ENCODE measurements around the gene SYTL2.

SYTL2 gene

DNA sequence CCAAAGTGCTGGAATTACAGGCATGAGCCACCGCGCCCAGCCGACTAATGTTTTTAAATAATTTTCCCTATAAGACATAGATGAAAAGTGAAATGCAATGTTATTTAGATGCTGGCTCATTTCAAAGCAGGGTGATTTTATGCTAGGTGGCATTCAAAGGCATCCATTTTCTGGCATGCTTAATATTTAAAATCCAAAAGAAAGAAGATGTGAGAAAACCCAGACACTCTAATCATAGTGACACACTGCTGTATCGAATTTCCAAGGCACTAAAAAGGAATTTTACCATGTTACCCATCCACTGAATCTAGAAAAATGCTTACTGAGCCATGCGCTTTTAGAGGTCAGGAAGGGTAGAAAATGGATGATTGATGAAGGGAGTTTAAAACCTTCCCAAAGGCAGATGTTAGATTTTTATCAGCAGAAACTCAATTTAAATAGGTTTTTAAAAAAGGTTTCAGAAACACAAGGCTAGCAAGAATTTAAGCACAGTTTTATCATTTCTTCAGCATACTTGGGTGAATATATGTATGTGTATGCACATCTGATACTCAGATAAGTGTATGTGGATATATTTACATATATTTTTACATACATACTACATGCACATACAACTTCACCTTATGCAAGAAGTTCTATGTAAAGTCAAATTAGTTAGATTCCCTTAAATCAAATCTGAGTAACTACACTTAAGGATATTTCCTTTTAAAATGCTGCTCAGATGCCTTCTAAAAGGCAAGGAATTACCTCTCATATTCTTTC, 100.8 kb downstream of the SYTL2 start:
- in situ Hi-C loops (cut with HindIII; ENCODE audit: low sequenced_read_pairs), result no loop called here
- no peak for DNase-seq (ENCODE audit: low read depth)
- H3K4me3 ChIP-seq (ENCODE audit: low read depth, low read length), result no peak overlapping the region
- TF ChIP-seq, protein P1, sequence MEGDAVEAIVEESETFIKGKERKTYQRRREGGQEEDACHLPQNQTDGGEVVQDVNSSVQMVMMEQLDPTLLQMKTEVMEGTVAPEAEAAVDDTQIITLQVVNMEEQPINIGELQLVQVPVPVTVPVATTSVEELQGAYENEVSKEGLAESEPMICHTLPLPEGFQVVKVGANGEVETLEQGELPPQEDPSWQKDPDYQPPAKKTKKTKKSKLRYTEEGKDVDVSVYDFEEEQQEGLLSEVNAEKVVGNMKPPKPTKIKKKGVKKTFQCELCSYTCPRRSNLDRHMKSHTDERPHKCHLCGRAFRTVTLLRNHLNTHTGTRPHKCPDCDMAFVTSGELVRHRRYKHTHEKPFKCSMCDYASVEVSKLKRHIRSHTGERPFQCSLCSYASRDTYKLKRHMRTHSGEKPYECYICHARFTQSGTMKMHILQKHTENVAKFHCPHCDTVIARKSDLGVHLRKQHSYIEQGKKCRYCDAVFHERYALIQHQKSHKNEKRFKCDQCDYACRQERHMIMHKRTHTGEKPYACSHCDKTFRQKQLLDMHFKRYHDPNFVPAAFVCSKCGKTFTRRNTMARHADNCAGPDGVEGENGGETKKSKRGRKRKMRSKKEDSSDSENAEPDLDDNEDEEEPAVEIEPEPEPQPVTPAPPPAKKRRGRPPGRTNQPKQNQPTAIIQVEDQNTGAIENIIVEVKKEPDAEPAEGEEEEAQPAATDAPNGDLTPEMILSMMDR (IDR thresholded peaks at IDR 0.05; ENCODE audit: low read depth, low read length, missing control alignments), result no peak

DNA sequence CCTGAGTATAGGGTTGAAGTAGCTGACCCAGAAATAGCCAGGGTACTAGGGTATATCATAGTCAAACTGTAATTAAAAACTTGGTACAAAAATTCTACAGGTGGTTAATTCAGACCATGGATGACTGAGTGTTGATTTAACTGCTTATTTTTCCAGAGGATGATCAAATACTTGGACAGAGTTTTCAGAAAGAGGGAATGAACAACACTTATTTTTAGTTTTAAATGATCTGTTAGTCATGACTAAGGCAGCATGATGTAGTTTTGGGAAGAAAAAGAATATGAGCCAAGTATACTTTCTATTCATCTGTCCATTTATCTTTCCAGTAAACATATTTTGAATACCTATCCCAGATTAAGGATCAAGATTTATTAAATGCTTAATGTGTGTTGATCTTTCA, 105.1 kb downstream of the SYTL2 start:
- in situ Hi-C loops (cut with HindIII; ENCODE audit: low sequenced_read_pairs), result no loop called here
- TF ChIP-seq, protein P1 (IDR thresholded peaks at IDR 0.05; ENCODE audit: low read depth, low read length, missing control alignments), result no peak
- no peak overlapping the region for H3K4me3 ChIP-seq (ENCODE audit: low read depth, low read length)
- DNase-seq (ENCODE audit: low read depth), result no peak

DNA sequence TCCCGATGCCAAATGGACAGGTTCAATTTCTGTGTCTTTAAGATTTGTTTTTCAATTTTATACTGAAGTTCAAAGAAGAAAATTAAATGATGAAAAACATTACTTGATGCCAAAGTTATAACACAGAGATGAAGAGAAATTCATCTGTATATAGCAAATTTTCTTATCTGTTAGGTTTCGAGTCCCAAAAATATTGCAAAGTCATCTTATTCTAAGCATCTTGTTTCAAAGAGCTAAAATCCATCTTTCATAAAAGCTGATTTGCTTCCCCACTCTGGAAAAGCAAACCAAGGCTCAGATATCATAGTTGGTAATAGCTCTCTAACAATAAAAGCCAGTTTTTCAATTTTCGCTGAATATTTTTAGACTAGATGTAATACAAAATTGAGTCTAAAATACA, 106.0 kb downstream of the SYTL2 start:
- TF ChIP-seq, protein P1 (IDR thresholded peaks at IDR 0.05; ENCODE audit: low read depth, low read length, missing control alignments), result no peak
- no peak overlapping the region for H3K4me3 ChIP-seq (ENCODE audit: low read depth, low read length)

DNA sequence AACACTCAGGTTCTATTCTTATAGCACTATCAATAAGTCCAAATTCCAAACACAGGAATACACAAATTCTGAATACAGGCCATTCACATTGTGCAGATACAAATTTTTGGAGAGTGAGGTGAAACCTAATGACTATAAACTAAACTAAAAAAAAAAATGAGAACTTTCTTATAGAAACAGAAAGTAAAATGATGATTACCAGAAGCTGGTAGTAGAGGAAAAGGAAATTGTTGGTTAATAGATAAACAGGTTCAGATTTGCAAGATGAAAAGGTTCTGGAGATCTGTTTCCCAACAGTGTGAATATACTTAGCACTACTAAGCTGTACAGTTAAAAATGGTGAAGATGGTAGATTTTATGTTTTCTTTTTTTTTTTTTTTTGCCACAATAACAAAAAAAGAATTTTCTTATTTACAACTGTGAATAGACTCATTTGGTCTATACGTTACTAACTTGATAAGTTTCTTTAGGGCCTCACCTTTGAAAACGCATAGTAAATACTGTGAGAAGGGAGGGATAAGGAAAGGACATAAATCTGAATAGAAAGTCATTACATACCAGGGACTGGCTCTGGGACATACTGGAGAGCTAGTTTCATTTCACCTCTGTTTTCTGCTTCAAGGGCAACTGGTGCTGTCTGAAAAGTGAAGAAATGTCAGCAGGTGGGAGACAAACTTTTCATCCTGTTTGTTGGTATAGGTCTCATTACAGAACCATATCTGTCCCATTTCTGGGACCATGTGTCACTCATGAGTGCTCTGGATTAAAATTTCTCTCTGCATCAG, 110.8 kb downstream of the SYTL2 start:
- in situ Hi-C loops (cut with HindIII; ENCODE audit: low sequenced_read_pairs), result no loop called here
- no peak overlapping the region for H3K4me3 ChIP-seq (ENCODE audit: low read depth, low read length)
- no peak for DNase-seq (ENCODE audit: low read depth)
- TF ChIP-seq, protein P1 (IDR thresholded peaks at IDR 0.05; ENCODE audit: low read depth, low read length, missing control alignments), result no peak

More for the DNA sequence above, 106.0 kb downstream of the SYTL2 start:
- no peak for DNase-seq (ENCODE audit: low read depth)
- in situ Hi-C loops (cut with HindIII; ENCODE audit: low sequenced_read_pairs), result no loop called here

DNA sequence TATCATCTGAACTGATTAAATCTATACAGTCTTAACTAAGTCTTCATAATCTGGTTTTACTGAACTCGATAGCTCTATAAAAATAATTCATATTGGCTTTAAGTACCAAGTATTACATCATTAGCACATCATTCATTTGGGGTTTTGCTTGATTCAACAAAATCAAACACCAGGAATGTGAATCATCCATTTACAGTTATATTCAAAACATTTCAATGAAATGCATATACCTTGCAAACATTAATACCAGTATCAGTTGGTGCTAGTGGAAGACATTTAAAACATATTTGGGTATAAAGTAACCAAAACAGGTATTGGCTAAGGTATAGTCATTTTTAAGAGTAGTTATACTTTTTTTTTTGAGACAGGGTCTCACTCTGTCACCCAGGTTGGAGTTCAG, 112.7 kb downstream of the SYTL2 start:
- in situ Hi-C loops (cut with HindIII; ENCODE audit: low sequenced_read_pairs), result no loop called here
- H3K4me3 ChIP-seq (ENCODE audit: low read depth, low read length), result no peak overlapping the region
- TF ChIP-seq, protein P1 (IDR thresholded peaks at IDR 0.05; ENCODE audit: low read depth, low read length, missing control alignments), result no peak
- DNase-seq (ENCODE audit: low read depth), result no peak

DNA sequence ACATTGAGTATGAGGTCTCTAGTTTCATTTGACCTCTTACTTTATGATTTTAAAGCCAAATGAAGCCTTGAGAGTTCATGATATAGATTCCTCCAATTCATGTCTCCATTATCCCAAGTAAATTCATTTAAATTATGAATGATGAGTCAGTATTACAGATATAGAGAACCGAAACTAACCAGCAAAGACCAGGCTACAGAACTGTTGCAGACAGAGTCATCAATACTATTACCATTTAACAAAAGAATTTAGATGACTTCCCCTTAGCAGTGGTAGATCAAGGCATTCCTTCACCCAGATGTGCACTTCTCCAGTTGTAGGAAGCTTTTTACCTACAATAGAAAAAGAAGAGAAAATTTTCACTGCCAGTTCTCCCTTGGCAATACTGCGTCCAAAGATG, 113.2 kb downstream of the SYTL2 start:
- H3K4me3 ChIP-seq (ENCODE audit: low read depth, low read length), result no peak overlapping the region
- TF ChIP-seq, protein P1 (IDR thresholded peaks at IDR 0.05; ENCODE audit: low read depth, low read length, missing control alignments), result no peak
- in situ Hi-C loops (cut with HindIII; ENCODE audit: low sequenced_read_pairs), result no loop called here
- DNase-seq (ENCODE audit: low read depth), result no peak

All from astrocyte of the cerebellum (primary cell).